ENCODE data around the gene ADAM19. TPM values are rescaled to one million over a fixed set of nuclear protein-coding genes. Genes with fewer than 3 reads are reported as not detected.

ADAM19 gene
- total and polyA plus RNA-seq, 2 of the 4 experiments (the other 2 are of a cell fraction) = 35.5 to 49.2 TPM

- TF ChIP-seq BHLHE40 (IDR thresholded peaks at IDR 0.05; ENCODE audit: low read depth, low read length) = no peak
These were observed 25.5 kb downstream of the ADAM19 start (continued) for GRCh38 chr5:157549954-157550549.

GRCh38 chr5:157549283-157549629 is 26.3 kb downstream of the ADAM19 start:
- WGBS, 2 experiments (ENCODE audit: extremely low coverage in 2 of 2, insufficient read length in 1 of 2) = no CpG with 5 or more reads among the region's 3 CpGs
- DNase-seq = peak; percentile 45
- H3K4me1 ChIP-seq (ENCODE audit: control insufficient read depth, insufficient read depth, low read length) = peaks cover 43% of the 10 kb centered on the region
- peak overlapping the region; percentile 93 for H3K56ac ChIP-seq (ENCODE audit: extremely low read depth, insufficient read depth, low read length)
- peak overlapping the region; percentile 88 for H2AK9ac ChIP-seq (replicated peaks; ENCODE audit: low read depth, low read length, poor library complexity)
- in situ Hi-C loops (cut with MboI; ENCODE audit: low sequenced_read_pairs) = no loop called here
- peaks cover 25 to 71% of the 10 kb centered on the region in 2 experiments; a peak in 3 of 4 replicates for H3K79me1 ChIP-seq (ENCODE audit: low read depth in 1 of 2, low read length in 2 of 2)
- peak overlapping the region; percentile 99 for H2BK120ac ChIP-seq (ENCODE audit: low read depth, low read length)
- H3K27ac ChIP-seq (ENCODE audit: insufficient read depth, low read length) = peak overlapping the region; percentile 91
- H4K8ac ChIP-seq (ENCODE audit: low read depth in 2 of 2, low read length in 2 of 2) = peak overlapping the region; percentile 91 to 96
- no peak overlapping the region for H2AFZ ChIP-seq (replicated peaks; ENCODE audit: low read length, poor library complexity)
- BruUV-seq (replicated peaks) = no TSS peak
- peak overlapping the region; percentile 86 for H3K4me2 ChIP-seq (ENCODE audit: low read depth, low read length)
- peak overlapping the region; percentile 60; the same call in 1 of the 2 replicates for H3K9ac ChIP-seq (ENCODE audit: low read depth, low read length)
- no peaks in the 10 kb centered on the region for H3K27me3 ChIP-seq (ENCODE audit: control insufficient read depth, insufficient read depth, low read length)
- peak overlapping the region; percentile 84 for H4K5ac ChIP-seq (ENCODE audit: low read depth, low read length)
- ChIA-PET POLR2A (ENCODE audit: unreplicated experiment) (no interaction called here), CTCF (interaction anchor here (0.9 to 1.0 kb wide), 2 partner anchors 37 to 77 kb away, joined by 3 to 4 read pairs; no protein-coding TSS in a partner anchor)
- dilution Hi-C loops (cut with HindIII; ENCODE audit: low sequenced_read_pairs, unreplicated experiment) = no loop called here
- peak overlapping the region; percentile 99 for H3K14ac ChIP-seq (replicated peaks; ENCODE audit: low read depth, low read length)
- no peaks in the 10 kb centered on the region for H3K9me3 ChIP-seq (ENCODE audit: control insufficient read depth, insufficient read depth, low read length)
- peak overlapping the region; percentile 99 for H3K23ac ChIP-seq (ENCODE audit: low read depth, low read length)
- H3K9me1 ChIP-seq (ENCODE audit: insufficient read depth, low read length) = peaks cover 32% of the 10 kb centered on the region
- peaks cover 17% of the 10 kb centered on the region; the same call in 1 of the 2 replicates for H4K20me1 ChIP-seq (ENCODE audit: insufficient read depth, low read length)
- peak; percentile 6 for ATAC-seq (ENCODE audit: low read depth)
- H4K91ac ChIP-seq (ENCODE audit: insufficient read depth, low read depth, low read length) = peak overlapping the region; percentile 99
- H2BK20ac ChIP-seq (ENCODE audit: low read depth, low read length) = peak overlapping the region; percentile 98
- intact Hi-C loops (cut with micrococcal nuclease) = no loop called here
- peak overlapping the region; percentile 97; the same call in 2 of the 3 replicates for H2BK15ac ChIP-seq (ENCODE audit: low read depth, low read length)
- H2BK5ac ChIP-seq (ENCODE audit: low read depth, low read length, poor library complexity, severe bottlenecking) = peak overlapping the region; percentile 97
- peak overlapping the region; percentile 88 for H3K18ac ChIP-seq (ENCODE audit: low read depth, low read length)
- peak overlapping the region; percentile 98 for H2AK5ac ChIP-seq (ENCODE audit: low read depth, low read length)
- H3K4ac ChIP-seq (ENCODE audit: low read depth, low read length) = peak overlapping the region; percentile 100
- H3K4me3 ChIP-seq (ENCODE audit: insufficient read depth, low read depth, low read length) = no peak overlapping the region
- peaks cover 3% of the 10 kb centered on the region for H3K36me3 ChIP-seq (ENCODE audit: control insufficient read depth, insufficient read depth, low read length)
- TF ChIP-seq USF2 (IDR thresholded peaks at IDR 0.05; ENCODE audit: low read depth, low read length) (no peak), RFX5 (IDR thresholded peaks at IDR 0.05; ENCODE audit: low read depth, low read length) (no peak), SMC3 (IDR thresholded peaks at IDR 0.05; ENCODE audit: low read depth, low read length) (no peak), CEBPB (IDR thresholded peaks at IDR 0.05; ENCODE audit: low read depth, low read length) (no peak), CTCF (conservative IDR thresholded peaks at IDR 0.05; ENCODE audit: low read depth, low read length) (no peak), MAZ (IDR thresholded peaks at IDR 0.05; ENCODE audit: borderline replicate concordance, low read depth, low read length) (no peak), RCOR1 (IDR thresholded peaks at IDR 0.05; ENCODE audit: insufficient replicate concordance, low read length) (no peak), POLR2A (IDR thresholded peaks at IDR 0.05; ENCODE audit: low read depth, low read length) (no peak), MAFK (IDR thresholded peaks at IDR 0.05; ENCODE audit: low read depth, low read length) (no peak), FOS (IDR thresholded peaks at IDR 0.05; ENCODE audit: low read depth, low read length) (no peak), ELK1 (IDR thresholded peaks at IDR 0.05; ENCODE audit: borderline replicate concordance, low read depth, low read length) (no peak), NFE2L2 (IDR thresholded peaks at IDR 0.05; ENCODE audit: low read depth, low read length) (no peak)
